GM21723 (cell line): Measurements from ENCODE around the gene ARRDC2.
"Not testable (repeated sequence)": the region's sequence is repeated elsewhere in the genome, so short reads cannot be mapped to it uniquely, and the experiment has no call there.

Source experiments
- ATAC-seq: cut with Tn5 transposase; IDR thresholded peaks from one replicate; pipeline ENCODE4 v1.9.1; 2021; ENCODE audit warnings: mild to moderate bottlenecking, moderate library complexity; ENCODE audit not compliant: unreplicated experiment

The ARRDC2 gene

GRCh38 chr19:18007917-18008673 lies at the start of gene ARRDC2:
TSS of gene ARRDC2 (plus strand) at chr19:18008170. CDS start at chr19:18008311, 141 bp downstream.
- no peak for ATAC-seq

DNA sequence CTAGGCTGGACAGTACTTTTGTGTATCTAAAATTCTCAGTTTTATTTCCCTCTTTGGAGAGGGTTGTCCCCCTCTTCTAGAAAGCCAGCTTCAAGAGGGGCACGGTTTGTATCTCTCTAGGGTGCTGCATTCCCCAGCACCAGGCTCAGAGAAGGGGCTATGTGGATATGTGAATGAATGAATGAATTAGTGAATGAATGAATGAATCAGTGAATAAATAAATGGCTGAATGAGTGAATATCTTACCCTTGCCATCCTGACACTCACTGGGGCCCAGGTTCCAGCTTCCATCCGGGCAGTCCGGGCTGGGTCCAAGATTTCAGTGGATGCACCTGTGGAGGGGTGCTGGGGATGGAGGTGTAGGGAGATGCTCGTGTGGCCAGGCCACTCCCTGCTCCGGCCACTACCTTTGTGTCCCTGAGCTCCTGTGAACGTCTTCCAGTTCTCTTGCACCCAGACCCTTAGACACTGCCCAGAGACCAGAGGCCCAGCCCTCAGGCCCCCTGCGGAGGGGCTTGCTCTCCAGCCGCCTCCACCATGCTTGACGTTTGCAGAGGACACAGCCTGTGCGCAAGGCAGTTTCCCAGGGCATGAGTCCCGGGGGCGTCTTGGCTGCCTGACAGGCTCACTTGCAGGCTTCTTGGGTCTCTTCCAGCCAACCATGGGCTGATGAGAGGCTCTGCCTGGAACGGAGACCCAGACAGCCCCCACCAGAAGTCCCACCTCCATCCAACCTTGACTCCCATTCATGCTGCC lies 43.9 kb upstream of the ARRDC2 start:
- no peak for ATAC-seq

- no peak for ATAC-seq
Observed at GRCh38 chr19:17965370-17966128, 42.4 kb upstream of the ARRDC2 start.

- no peak for ATAC-seq
Observed at GRCh38 chr19:17966129-17966483, 41.9 kb upstream of the ARRDC2 start.

- no peak for ATAC-seq
Observed at GRCh38 chr19:17966550-17967256, 41.3 kb upstream of the ARRDC2 start, which contains the start of gene KCNN1. TSS of gene KCNN1 (plus strand) at chr19:17967107. CDS start at chr19:17973889, 6,782 bp downstream.

- no peak for ATAC-seq
Observed at GRCh38 chr19:17967257-17968051, 40.5 kb upstream of the ARRDC2 start.

DNA sequence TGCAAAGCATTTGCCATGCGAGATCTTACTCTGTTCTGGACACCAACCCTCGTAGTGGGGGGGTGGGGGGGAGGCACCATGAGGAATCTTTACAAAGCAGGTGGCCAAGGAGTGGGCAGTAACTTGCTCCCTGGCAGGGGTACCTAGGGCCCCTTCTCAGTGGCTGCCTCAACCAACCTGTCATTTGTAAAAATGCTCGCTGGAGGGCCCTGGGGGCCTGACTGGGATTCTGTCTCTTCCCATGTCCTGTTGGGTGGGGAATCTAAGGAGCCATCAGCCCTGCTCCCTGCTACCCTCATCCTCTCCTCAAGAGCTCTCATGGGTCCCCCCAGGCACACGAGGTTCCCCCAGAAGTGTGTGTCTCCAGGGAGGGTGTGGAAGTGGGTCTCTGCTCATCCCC lies 39.6 kb upstream of the ARRDC2 start:
- ATAC-seq, result no peak

DNA sequence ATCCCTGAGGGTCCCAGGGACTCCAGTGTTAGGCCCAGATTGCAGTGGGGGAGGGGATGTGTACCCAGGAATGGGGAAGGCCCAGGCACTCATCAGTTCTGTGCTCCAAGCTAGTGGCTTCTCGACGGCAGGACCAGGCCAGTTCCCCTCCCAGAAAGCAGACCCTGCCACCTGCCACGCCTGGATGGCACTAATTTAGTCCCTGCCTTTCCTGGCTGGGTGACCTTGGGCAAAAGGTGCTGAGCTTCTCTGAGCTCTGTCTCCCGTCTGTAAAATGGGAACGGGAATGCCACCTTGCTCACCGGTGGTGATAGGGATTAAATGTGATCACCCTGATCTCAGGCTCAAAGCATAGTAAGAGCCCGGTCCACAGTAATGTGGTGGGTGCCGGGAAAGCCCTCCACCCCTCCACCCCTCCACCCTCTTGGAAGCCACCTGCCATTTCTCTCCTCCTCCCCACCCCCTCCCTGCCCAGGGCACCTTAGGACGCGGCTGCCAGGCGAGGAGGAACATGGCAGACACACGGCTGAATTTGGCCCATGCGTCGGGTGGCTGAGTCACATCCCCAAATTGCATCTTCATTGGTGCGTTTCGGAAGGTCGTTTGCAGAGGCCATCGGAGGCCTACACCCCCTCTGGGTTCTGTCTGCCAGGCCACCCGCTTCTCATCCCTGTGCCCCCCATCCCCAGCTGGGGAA lies 38.7 kb upstream of the ARRDC2 start:
- ATAC-seq, result no peak

DNA sequence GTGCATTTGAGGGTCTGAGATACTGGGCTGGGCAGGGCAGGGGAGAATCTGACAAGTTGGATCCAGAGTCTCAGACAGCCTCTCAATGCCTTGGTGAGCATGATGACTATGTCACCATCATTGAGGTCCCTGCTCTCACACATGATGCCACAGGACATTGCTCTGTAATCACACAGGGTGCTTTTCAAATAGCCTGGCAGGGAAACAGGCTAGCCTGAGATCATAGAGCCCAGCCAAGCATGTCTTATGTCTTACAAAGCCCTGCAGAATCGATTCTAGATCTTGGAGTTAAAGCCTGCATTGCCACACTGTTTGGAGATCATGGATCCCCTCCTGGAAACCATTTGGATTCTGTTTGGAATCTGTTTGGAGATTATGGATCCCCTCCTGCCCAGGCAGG lies 35.7 kb upstream of the ARRDC2 start:
- ATAC-seq, result no peak

DNA sequence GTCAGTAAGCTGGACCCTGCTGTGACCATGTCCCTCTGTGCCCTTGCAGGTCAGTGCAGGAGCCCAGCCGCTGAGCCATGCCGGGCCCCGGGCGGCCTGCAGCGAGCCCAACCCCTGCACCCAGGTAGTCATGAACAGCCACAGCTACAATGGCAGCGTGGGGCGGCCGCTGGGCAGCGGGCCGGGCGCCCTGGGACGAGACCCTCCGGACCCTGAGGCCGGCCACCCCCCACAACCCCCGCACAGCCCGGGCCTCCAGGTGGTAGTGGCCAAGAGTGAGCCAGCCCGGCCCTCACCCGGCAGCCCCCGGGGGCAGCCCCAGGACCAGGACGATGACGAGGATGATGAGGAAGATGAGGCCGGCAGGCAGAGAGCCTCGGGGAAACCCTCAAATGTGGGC lies 34.2 kb upstream of the ARRDC2 start:
- ATAC-seq, result no peak

DNA sequence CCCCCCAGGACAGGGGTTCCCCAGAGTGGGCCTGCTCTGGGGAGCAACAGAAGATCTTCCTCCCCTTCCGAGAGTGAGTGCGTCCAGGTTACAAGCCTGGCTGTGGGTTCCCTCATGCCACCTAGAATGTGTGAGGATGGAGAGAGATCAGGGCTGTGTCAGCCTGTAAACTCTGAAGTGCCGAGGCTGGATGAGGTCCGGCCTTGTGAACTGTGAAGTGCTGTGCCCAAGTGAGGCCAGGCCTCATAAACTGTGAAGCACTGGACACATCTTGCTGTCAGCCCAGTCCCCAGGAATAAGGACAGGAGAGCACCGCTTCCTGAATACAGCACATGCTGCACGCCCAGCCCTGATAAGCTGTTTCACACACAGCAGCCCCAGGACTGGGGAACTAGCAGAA lies 33.4 kb upstream of the ARRDC2 start:
- ATAC-seq, result no peak

GRCh38 chr19:17975032-17975431 lies 32.9 kb upstream of the ARRDC2 start:
- ATAC-seq, result no peak

- ATAC-seq, result no peak
Observed at GRCh38 chr19:17977021-17977420, 30.9 kb upstream of the ARRDC2 start.

- ATAC-seq, result no peak
Observed at GRCh38 chr19:17977488-17977887, 30.5 kb upstream of the ARRDC2 start.

DNA sequence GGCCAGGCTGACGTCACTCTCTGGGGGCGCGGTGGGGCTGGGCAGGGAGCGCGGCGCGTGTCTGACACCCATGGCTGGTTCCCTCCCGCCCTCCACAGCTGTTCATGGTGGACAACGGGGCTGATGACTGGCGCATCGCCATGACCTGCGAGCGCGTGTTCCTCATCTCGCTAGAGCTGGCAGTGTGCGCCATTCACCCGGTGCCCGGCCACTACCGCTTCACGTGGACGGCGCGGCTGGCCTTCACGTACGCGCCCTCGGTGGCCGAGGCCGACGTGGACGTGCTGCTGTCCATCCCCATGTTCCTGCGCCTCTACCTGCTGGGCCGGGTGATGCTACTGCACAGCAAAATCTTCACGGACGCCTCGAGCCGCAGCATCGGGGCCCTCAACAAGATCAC lies 26.4 kb upstream of the ARRDC2 start:
- ATAC-seq, result no peak

DNA sequence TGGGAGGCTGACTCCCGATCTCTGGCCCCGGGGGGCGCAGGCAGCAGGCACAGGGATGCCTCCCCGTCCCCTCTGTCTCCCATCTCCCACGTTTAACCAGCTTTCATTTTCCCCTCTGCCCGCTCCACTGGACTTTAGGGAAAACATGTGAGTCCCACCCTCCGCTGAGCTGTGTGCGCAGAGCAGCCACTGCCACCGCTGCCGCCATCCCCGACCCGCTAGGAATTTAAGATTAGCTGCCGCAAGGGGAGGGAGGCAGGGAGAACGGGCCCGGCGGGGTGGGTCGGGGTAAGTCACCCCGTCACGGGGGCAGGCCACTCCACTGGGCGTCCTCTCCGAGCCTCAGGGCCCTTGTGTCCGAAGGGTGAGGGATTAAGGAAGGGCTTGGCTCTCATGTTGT lies 25.5 kb upstream of the ARRDC2 start:
- ATAC-seq, result no peak

GRCh38 chr19:17985037-17985818 lies 22.7 kb upstream of the ARRDC2 start:
- no peak for ATAC-seq

DNA sequence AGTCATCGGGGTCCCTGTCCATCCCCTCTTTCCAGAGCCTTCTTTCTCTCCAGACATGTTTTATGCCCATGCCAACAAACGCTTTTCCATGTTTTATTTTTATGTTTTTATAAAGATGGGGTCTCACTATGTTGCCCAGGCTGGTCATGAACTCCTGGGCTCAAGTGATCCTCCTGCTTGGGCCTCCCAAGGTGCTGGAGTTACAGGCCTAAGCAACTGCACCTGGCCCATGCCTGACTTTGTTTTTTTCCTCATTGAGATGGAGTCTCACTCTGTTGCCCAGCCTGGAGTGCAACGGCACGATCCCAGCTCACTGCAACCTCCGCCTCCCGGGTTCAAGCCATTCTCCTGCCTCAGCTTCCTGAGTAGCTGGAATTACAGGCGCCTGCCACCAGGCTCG lies 21.4 kb upstream of the ARRDC2 start:
- ATAC-seq, result not testable (repeated sequence)

- no peak for ATAC-seq
Observed at GRCh38 chr19:17988161-17988560, 19.8 kb upstream of the ARRDC2 start.
